OCI-LY7 (cell line): Measurements from ENCODE around the gene SIK2.

Experiments used
- CTCF ChIP-seq: fragments of 200-600 bp; sonication (generic); conservative IDR thresholded peaks from 2 replicates; pipeline ENCODE4 v1.5.1; 2014; ENCODE audit warnings: mild to moderate bottlenecking, antibody characterized with exemption, low read length, moderate library complexity, mixed read lengths
- EZH2phosphoT487 ChIP-seq: fragments of 200-600 bp; sonication (generic); IDR thresholded peaks from 2 replicates; pipeline ENCODE4 v1.6.1; 2018; ENCODE audit warnings: low read depth, borderline replicate concordance, mild to moderate bottlenecking, mixed run types, antibody characterized with exemption, low read length, moderate library complexity, mixed read lengths

- TF ChIP-seq CTCF (no peak), EZH2phosphoT487 (no peak)
Observed at GRCh38 chr11:111736621-111737443, 134.6 kb downstream of the SIK2 start.
